Measurements from ENCODE around the gene ARL3. TPM values are rescaled to one million over a fixed set of nuclear protein-coding genes. Genes with fewer than 3 reads are reported as not detected.
A peak's percentile ranks its signal among the peaks of the same experiment; 100 is the strongest.

The ARL3 gene
- total RNA-seq, 1 donor from 2014 or later: 34.6 TPM

- peak; percentile 62 for DNase-seq (ENCODE audit: low read depth, low spot score)
- Mint-ChIP-seq H3K27ac (ENCODE audit: unreplicated experiment) (peak overlapping the region; percentile 96), H3K36me3 (ENCODE audit: low read depth) (peaks cover 3% of the 10 kb centered on the region), H3K4me1 (peaks cover 77% of the 10 kb centered on the region), H3K27me3 (ENCODE audit: low read depth) (peaks cover 3% of the 10 kb centered on the region), H3K9me3 (no peaks in the 10 kb centered on the region), H3K4me3 (peak overlapping the region; percentile 98)
- no peak for TF ChIP-seq CTCF (conservative IDR thresholded peaks at IDR 0.05)
Measured at GRCh38 chr10:102648889-102649796, 65.1 kb downstream of the ARL3 start.

- Mint-ChIP-seq H3K27ac (ENCODE audit: unreplicated experiment) (no peak overlapping the region), H3K36me3 (ENCODE audit: low read depth) (peaks cover 3% of the 10 kb centered on the region), H3K4me3 (peak overlapping the region; percentile 98), H3K9me3 (no peaks in the 10 kb centered on the region), H3K27me3 (ENCODE audit: low read depth) (peaks cover 3% of the 10 kb centered on the region), H3K4me1 (peaks cover 73% of the 10 kb centered on the region)
- TF ChIP-seq CTCF (conservative IDR thresholded peaks at IDR 0.05): no peak
- DNase-seq (ENCODE audit: low read depth, low spot score): no peak
Measured at GRCh38 chr10:102648269-102648888, 65.8 kb downstream of the ARL3 start.

- Mint-ChIP-seq H3K9me3 (no peaks in the 10 kb centered on the region), H3K4me1 (peaks cover 68% of the 10 kb centered on the region), H3K27me3 (ENCODE audit: low read depth) (peaks cover 5% of the 10 kb centered on the region), H3K36me3 (ENCODE audit: low read depth) (no peaks in the 10 kb centered on the region), H3K27ac (ENCODE audit: unreplicated experiment) (no peak overlapping the region), H3K4me3 (peak overlapping the region; percentile 98)
- DNase-seq (ENCODE audit: low read depth, low spot score): no peak
- TF ChIP-seq CTCF (conservative IDR thresholded peaks at IDR 0.05): no peak
Measured at GRCh38 chr10:102647443-102648268, 66.5 kb downstream of the ARL3 start.

GRCh38 chr10:102646610-102647442 lies 67.4 kb downstream of the ARL3 start:
- H3K27ac Mint-ChIP-seq (ENCODE audit: unreplicated experiment): peak overlapping the region; percentile 93
- TF ChIP-seq CTCF (conservative IDR thresholded peaks at IDR 0.05): no peak
- no peaks in the 10 kb centered on the region for H3K9me3 Mint-ChIP-seq
- peaks cover 63% of the 10 kb centered on the region for H3K4me1 Mint-ChIP-seq
- DNase-seq (ENCODE audit: low read depth, low spot score): no peak
- H3K27me3 Mint-ChIP-seq (ENCODE audit: low read depth): peaks cover 5% of the 10 kb centered on the region
- peak overlapping the region; percentile 98 for H3K4me3 Mint-ChIP-seq
- H3K36me3 Mint-ChIP-seq (ENCODE audit: low read depth): no peaks in the 10 kb centered on the region

Measured in neural crest cell (in vitro differentiated cells).